ENCODE data around the gene PDX1.

Gene PDX1

DNA sequence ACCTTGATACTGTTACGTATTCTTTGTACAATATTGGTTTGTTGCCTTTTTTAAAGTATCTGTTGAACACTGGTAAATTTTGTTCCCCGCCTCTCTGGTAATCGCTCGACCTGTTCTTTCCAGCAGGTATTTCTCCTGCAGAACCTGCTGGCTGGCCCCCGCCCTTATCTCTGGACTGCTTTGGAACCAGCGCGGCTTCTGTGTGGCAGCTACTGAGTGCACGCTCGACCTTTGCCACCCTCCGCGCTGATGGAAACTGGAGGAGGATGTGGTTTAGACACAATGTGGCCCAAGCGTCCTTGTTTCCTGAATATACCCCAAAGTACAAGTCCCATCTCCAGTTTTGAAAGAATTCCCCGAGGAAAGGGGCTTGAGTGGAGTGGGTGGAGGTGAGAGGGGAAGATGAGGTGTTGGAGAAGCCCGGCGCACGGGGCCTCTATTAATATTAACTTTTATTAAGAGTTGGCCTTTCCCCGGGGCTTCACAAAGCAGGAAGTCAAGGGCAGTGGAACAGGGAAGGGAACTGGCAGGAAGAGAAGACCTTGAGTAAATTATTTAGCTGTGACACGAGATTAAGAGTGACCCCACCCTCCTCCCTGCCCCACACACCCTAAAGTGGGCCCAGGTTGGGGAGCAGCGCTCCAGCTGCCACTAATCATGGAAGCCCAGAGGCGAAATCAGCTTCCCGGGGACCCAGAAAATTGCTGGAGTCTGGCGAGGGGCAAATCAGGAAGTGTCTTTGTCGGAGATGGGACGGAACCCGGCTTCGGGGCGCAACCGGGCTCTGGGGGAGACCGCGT lies 33.3 kb downstream of the PDX1 start:
- Histone ChIP-seq H3K27ac (ENCODE audit: extremely low read depth, low read depth, low read length) (peak overlapping the region; percentile 46; the same call in 1 of the 2 replicates), H3K9me3 (ENCODE audit: control insufficient read depth, insufficient read depth, low read depth, low read length) (no peaks in the 10 kb centered on the region), H3K4me3 (ENCODE audit: low read depth, low read length) (peak overlapping the region; percentile 39), H3K4me1 (ENCODE audit: control insufficient read depth, insufficient read depth, low read length) (no peaks in the 10 kb centered on the region; the same call in 1 of the 2 replicates), H3K36me3 (ENCODE audit: control insufficient read depth in 2 of 2, insufficient read depth in 1 of 2, low read length in 2 of 2) (no peaks in the 10 kb centered on the region)
- CTCF ChIA-PET: interaction anchor here (0.6 to 13.6 kb wide), 26 partner anchors 11 to 968 kb away, joined by 3 to 206 read pairs (median 4); no protein-coding TSS in a partner anchor
- TF ChIP-seq, protein P1, sequence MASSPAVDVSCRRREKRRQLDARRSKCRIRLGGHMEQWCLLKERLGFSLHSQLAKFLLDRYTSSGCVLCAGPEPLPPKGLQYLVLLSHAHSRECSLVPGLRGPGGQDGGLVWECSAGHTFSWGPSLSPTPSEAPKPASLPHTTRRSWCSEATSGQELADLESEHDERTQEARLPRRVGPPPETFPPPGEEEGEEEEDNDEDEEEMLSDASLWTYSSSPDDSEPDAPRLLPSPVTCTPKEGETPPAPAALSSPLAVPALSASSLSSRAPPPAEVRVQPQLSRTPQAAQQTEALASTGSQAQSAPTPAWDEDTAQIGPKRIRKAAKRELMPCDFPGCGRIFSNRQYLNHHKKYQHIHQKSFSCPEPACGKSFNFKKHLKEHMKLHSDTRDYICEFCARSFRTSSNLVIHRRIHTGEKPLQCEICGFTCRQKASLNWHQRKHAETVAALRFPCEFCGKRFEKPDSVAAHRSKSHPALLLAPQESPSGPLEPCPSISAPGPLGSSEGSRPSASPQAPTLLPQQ (tag by site-specific recombination; IDR thresholded peaks at IDR 0.05): 0 out of 2 replicates have a peak, but pooled peaks have one; percentile 17
- TF ChIP-seq KLF1 (tag by site-specific recombination; IDR thresholded peaks at IDR 0.05) (0 out of 2 replicates have a peak, but pooled peaks have one; percentile 13), ZNF514 (tag by site-specific recombination; IDR thresholded peaks at IDR 0.05) (no peak), ZFP69B (tag by site-specific recombination; IDR thresholded peaks at IDR 0.05) (peak; percentile 19; the same call in 1 of the 2 replicates)
- POLR2A ChIA-PET: interaction anchor here (0.6 to 1.2 kb wide), 4 partner anchors 84 to 506 kb away, joined by 3 to 5 read pairs (median 4); no protein-coding TSS in a partner anchor

DNA sequence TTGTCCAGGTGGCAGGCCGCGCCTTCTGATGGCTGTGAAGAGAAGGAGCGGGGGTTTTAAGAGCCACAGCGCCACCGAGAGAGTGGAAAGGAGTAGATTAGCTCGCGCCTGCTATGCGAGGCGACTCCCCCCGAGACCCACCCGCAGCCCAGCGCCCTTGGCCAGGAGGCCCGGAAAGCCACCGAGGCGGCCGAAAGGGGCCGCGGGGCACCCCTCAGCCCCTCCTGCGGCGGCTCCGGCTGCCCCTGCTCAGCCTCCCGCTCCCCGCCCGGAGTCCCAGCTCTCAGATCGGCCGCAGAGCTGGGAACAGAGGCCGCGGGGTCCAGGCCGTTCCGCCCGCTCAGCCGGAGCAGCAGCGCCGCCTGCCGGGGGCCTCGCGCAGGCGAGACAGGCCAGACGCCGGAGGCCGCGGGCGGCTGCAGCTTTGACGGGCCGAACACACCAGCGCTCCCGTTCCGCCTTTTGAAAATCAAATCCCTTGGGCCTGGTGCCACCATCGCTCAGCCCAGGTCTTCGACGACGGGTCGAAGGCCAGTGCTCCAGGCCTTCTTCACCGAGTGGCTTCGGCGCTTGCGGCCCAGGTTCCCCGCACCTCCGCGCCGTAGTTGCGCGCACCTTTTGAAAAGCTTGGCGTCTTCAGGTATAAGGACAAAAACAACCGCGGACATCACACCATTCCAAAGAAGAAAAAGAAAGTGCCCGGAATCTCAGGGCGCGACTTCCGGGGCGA lies 34.0 kb downstream of the PDX1 start:
- POLR2A ChIA-PET: interaction anchor here (0.6 to 1.2 kb wide), 4 partner anchors 85 to 507 kb away, joined by 3 to 5 read pairs (median 4); no protein-coding TSS in a partner anchor
- H3K27ac ChIP-seq (ENCODE audit: extremely low read depth, low read depth, low read length): peak overlapping the region; percentile 46; the same call in 1 of the 2 replicates
- CTCF ChIA-PET: interaction anchor here (0.6 to 13.6 kb wide), 38 partner anchors 10 to 1055 kb away, joined by 3 to 206 read pairs (median 4); no protein-coding TSS in a partner anchor
- TF ChIP-seq ZNF501 (tag by site-specific recombination; IDR thresholded peaks at IDR 0.05) (0 out of 2 replicates have a peak, but pooled peaks have one; percentile 41), ZNF585B (tag by site-specific recombination; IDR thresholded peaks at IDR 0.05) (no peak), KLF9 (tag by site-specific recombination; IDR thresholded peaks at IDR 0.05; ENCODE audit: low read depth) (no peak), ZFP37 (tag by site-specific recombination; IDR thresholded peaks at IDR 0.05) (no peak), ZBTB8A (tag by site-specific recombination; IDR thresholded peaks at IDR 0.05) (peak; percentile 75), ZNF341 (tag by site-specific recombination; IDR thresholded peaks at IDR 0.05; ENCODE audit: low read depth) (peak; percentile 40; the same call in 1 of the 2 replicates), ZNF560 (tag by site-specific recombination; IDR thresholded peaks at IDR 0.05; ENCODE audit: borderline replicate concordance) (peak; percentile 98), ZNF654 (tag by site-specific recombination; IDR thresholded peaks at IDR 0.05; ENCODE audit: low read depth) (peak; percentile 27), ZNF670 (tag by site-specific recombination; IDR thresholded peaks at IDR 0.05; ENCODE audit: low read depth) (no peak), YY1 (tag by site-specific recombination; IDR thresholded peaks at IDR 0.05) (0 out of 2 replicates have a peak, but pooled peaks have one; percentile 46), GLIS1 (tag by site-specific recombination; IDR thresholded peaks at IDR 0.05) (peak; percentile 28; the same call in 1 of the 2 replicates), ZNF677 (tag by site-specific recombination; IDR thresholded peaks at IDR 0.05) (peak; percentile 18; the same call in 1 of the 2 replicates), ZNF658 (tag by site-specific recombination; IDR thresholded peaks at IDR 0.05) (no peak), ZNF660 (tag by site-specific recombination; IDR thresholded peaks at IDR 0.05) (peak; percentile 72; the same call in 1 of the 2 replicates), ZNF146 (tag by site-specific recombination; IDR thresholded peaks at IDR 0.05) (no peak), ZNF629 (tag by site-specific recombination; IDR thresholded peaks at IDR 0.05) (no peak), TCF7L2 (IDR thresholded peaks at IDR 0.05; ENCODE audit: borderline replicate concordance, low read depth, low read length) (no peak), ZNF133 (tag by site-specific recombination; IDR thresholded peaks at IDR 0.05) (no peak), ZNF76 (tag by site-specific recombination; IDR thresholded peaks at IDR 0.05; ENCODE audit: borderline replicate concordance, low read depth) (no peak)
- TF ChIP-seq, protein P2, sequence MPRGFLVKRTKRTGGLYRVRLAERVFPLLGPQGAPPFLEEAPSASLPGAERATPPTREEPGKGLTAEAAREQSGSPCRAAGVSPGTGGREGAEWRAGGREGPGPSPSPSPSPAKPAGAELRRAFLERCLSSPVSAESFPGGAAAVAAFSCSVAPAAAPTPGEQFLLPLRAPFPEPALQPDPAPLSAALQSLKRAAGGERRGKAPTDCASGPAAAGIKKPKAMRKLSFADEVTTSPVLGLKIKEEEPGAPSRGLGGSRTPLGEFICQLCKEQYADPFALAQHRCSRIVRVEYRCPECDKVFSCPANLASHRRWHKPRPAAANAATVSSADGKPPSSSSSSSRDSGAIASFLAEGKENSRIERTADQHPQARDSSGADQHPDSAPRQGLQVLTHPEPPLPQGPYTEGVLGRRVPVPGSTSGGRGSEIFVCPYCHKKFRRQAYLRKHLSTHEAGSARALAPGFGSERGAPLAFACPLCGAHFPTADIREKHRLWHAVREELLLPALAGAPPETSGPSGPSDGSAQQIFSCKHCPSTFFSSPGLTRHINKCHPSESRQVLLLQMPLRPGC (tag by site-specific recombination; IDR thresholded peaks at IDR 0.05): no peak
- TF ChIP-seq, protein P3, sequence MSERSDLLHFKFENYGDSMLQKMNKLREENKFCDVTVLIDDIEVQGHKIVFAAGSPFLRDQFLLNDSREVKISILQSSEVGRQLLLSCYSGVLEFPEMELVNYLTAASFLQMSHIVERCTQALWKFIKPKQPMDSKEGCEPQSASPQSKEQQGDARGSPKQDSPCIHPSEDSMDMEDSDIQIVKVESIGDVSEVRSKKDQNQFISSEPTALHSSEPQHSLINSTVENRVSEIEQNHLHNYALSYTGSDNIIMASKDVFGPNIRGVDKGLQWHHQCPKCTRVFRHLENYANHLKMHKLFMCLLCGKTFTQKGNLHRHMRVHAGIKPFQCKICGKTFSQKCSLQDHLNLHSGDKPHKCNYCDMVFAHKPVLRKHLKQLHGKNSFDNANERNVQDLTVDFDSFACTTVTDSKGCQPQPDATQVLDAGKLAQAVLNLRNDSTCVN (tag by site-specific recombination; optimal IDR thresholded peaks at IDR 0.05): peak; percentile 28
- TF ChIP-seq, protein P4, sequence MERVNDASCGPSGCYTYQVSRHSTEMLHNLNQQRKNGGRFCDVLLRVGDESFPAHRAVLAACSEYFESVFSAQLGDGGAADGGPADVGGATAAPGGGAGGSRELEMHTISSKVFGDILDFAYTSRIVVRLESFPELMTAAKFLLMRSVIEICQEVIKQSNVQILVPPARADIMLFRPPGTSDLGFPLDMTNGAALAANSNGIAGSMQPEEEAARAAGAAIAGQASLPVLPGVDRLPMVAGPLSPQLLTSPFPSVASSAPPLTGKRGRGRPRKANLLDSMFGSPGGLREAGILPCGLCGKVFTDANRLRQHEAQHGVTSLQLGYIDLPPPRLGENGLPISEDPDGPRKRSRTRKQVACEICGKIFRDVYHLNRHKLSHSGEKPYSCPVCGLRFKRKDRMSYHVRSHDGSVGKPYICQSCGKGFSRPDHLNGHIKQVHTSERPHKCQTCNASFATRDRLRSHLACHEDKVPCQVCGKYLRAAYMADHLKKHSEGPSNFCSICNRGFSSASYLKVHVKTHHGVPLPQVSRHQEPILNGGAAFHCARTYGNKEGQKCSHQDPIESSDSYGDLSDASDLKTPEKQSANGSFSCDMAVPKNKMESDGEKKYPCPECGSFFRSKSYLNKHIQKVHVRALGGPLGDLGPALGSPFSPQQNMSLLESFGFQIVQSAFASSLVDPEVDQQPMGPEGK (tag by site-specific recombination; IDR thresholded peaks at IDR 0.05): peak; percentile 55

More for the DNA sequence above, 34.0 kb downstream of the PDX1 start:
- Histone ChIP-seq H3K9me3 (ENCODE audit: control insufficient read depth, insufficient read depth, low read depth, low read length) (no peaks in the 10 kb centered on the region), H3K4me1 (ENCODE audit: control insufficient read depth, insufficient read depth, low read length) (no peaks in the 10 kb centered on the region; the same call in 1 of the 2 replicates), H3K36me3 (ENCODE audit: control insufficient read depth in 2 of 2, insufficient read depth in 1 of 2, low read length in 2 of 2) (no peaks in the 10 kb centered on the region), H3K4me3 (ENCODE audit: low read depth, low read length) (peak overlapping the region; percentile 39)

Data from HEK293 (cell line).